Measurements from ENCODE around the gene EHMT1. TPM values are rescaled to one million over a fixed set of nuclear protein-coding genes. Genes with fewer than 3 reads are reported as not detected.
A peak's percentile ranks its signal among the peaks of the same experiment; 100 is the strongest.

The EHMT1 gene
- total and polyA plus RNA-seq, 10 of the 15 experiments (the other 5 are each of a cell fraction or from before 2014, with no cell fraction given), result 2.9 to 100 (median 48.1) TPM

DNA sequence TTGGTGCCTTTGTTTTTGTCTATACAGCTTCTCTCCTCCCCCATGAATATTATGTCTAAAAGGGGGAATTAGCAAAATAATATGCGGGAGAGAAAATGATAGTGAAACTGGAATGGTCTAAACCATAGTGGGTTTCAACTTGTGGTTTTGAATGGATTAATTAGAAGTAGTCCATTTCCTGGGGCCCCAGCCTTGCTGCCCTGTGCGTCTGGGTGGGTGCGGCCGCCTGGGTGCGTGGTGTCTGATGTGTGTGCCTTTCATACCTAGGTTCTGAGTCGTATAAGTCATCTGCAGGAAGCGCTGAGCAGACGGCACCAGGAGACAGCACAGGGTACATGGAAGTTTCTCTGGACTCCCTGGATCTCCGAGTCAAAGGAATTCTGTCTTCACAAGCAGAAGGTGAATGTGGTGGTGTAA is 138.8 kb downstream of the EHMT1 start (continued):
- TF ChIP-seq, protein P1, sequence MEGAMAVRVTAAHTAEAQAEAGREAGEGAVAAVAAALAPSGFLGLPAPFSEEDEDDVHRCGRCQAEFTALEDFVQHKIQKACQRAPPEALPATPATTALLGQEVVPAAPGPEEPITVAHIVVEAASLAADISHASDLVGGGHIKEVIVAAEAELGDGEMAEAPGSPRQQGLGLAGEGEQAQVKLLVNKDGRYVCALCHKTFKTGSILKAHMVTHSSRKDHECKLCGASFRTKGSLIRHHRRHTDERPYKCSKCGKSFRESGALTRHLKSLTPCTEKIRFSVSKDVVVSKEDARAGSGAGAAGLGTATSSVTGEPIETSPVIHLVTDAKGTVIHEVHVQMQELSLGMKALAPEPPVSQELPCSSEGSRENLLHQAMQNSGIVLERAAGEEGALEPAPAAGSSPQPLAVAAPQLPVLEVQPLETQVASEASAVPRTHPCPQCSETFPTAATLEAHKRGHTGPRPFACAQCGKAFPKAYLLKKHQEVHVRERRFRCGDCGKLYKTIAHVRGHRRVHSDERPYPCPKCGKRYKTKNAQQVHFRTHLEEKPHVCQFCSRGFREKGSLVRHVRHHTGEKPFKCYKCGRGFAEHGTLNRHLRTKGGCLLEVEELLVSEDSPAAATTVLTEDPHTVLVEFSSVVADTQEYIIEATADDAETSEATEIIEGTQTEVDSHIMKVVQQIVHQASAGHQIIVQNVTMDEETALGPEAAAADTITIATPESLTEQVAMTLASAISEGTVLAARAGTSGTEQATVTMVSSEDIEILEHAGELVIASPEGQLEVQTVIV (IDR thresholded peaks at IDR 0.05; ENCODE audit: borderline replicate concordance, partially characterized antibody), result no peak
- no peak for TF ChIP-seq CBX5 (IDR thresholded peaks at IDR 0.05; ENCODE audit: low read depth)
- peak; percentile 88 for TF ChIP-seq MTA2 (IDR thresholded peaks at IDR 0.05; ENCODE audit: low read depth)
- no peak for TF ChIP-seq RFX5 (IDR thresholded peaks at IDR 0.05; ENCODE audit: low read depth, low read length)
- no peak; the same call in 1 of the 2 replicates for TF ChIP-seq DPF2 (IDR thresholded peaks at IDR 0.05)
- TF ChIP-seq, protein P2, sequence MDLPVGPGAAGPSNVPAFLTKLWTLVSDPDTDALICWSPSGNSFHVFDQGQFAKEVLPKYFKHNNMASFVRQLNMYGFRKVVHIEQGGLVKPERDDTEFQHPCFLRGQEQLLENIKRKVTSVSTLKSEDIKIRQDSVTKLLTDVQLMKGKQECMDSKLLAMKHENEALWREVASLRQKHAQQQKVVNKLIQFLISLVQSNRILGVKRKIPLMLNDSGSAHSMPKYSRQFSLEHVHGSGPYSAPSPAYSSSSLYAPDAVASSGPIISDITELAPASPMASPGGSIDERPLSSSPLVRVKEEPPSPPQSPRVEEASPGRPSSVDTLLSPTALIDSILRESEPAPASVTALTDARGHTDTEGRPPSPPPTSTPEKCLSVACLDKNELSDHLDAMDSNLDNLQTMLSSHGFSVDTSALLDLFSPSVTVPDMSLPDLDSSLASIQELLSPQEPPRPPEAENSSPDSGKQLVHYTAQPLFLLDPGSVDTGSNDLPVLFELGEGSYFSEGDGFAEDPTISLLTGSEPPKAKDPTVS (IDR thresholded peaks at IDR 0.05; ENCODE audit: low read depth, low read length), result no peak
- TF ChIP-seq HCFC1 (IDR thresholded peaks at IDR 0.05; ENCODE audit: low read length), result no peak; the same call in 1 of the 2 replicates
- no peak for TF ChIP-seq KDM1A (IDR thresholded peaks at IDR 0.05; ENCODE audit: borderline replicate concordance)
- no peak for TF ChIP-seq REST (IDR thresholded peaks at IDR 0.05; ENCODE audit: low read depth, low read length)
- peak; percentile 66; the same call in 2 of the 3 replicates for TF ChIP-seq POU2F2 (IDR thresholded peaks at IDR 0.05; ENCODE audit: borderline replicate concordance, low read depth, low read length)
- TF ChIP-seq ATF2 (IDR thresholded peaks at IDR 0.05; ENCODE audit: low read length), result peak; percentile 21; the same call in 1 of the 2 replicates
- TF ChIP-seq, protein P3, sequence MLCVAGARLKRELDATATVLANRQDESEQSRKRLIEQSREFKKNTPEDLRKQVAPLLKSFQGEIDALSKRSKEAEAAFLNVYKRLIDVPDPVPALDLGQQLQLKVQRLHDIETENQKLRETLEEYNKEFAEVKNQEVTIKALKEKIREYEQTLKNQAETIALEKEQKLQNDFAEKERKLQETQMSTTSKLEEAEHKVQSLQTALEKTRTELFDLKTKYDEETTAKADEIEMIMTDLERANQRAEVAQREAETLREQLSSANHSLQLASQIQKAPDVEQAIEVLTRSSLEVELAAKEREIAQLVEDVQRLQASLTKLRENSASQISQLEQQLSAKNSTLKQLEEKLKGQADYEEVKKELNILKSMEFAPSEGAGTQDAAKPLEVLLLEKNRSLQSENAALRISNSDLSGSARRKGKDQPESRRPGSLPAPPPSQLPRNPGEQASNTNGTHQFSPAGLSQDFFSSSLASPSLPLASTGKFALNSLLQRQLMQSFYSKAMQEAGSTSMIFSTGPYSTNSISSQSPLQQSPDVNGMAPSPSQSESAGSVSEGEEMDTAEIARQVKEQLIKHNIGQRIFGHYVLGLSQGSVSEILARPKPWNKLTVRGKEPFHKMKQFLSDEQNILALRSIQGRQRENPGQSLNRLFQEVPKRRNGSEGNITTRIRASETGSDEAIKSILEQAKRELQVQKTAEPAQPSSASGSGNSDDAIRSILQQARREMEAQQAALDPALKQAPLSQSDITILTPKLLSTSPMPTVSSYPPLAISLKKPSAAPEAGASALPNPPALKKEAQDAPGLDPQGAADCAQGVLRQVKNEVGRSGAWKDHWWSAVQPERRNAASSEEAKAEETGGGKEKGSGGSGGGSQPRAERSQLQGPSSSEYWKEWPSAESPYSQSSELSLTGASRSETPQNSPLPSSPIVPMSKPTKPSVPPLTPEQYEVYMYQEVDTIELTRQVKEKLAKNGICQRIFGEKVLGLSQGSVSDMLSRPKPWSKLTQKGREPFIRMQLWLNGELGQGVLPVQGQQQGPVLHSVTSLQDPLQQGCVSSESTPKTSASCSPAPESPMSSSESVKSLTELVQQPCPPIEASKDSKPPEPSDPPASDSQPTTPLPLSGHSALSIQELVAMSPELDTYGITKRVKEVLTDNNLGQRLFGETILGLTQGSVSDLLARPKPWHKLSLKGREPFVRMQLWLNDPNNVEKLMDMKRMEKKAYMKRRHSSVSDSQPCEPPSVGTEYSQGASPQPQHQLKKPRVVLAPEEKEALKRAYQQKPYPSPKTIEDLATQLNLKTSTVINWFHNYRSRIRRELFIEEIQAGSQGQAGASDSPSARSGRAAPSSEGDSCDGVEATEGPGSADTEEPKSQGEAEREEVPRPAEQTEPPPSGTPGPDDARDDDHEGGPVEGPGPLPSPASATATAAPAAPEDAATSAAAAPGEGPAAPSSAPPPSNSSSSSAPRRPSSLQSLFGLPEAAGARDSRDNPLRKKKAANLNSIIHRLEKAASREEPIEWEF (IDR thresholded peaks at IDR 0.05; ENCODE audit: insufficient replicate concordance, low read depth, low read length), result peak; percentile 20
- peak; percentile 68 to 84 for TF ChIP-seq IKZF2 (IDR thresholded peaks at IDR 0.05)
- no peak for TF ChIP-seq ELK1 (IDR thresholded peaks at IDR 0.05; ENCODE audit: low read depth, low read length)
- no peak for TF ChIP-seq ZNF274 (IDR thresholded peaks at IDR 0.05; ENCODE audit: insufficient read depth, insufficient read length)

Measured in GM12878 (cell line).